GM19099 (cell line): ENCODE measurements around the gene TMEM178B.

Experiments
- POLR2A ChIP-seq: IDR thresholded peaks from 3 replicates; pipeline ENCODE4 v1.6.1; 2011; ENCODE audit warnings: low read depth; ENCODE audit not compliant: insufficient read length; ENCODE audit errors: extremely low read depth

TMEM178B gene

DNA sequence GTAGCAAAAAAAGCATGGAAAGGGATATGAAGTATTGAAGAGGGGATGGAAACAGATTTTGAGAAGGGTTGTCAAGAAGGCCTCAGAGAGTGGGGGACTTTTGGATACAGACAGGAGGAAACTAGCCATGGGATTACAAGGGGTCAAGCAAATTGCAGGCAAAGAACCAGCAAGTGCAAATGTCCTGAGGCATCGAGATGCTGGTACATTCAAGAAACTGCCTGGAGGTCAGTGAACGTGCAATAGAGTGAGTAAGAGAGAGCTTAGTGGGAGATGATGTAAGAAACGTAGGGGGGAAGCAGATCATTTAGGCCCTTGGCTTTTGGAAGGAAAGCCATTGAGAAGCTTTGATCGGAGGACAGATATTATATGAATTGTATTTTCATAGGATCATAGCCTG lies 250.0 kb downstream of the TMEM178B start:
- TF ChIP-seq POLR2A = no peak

DNA sequence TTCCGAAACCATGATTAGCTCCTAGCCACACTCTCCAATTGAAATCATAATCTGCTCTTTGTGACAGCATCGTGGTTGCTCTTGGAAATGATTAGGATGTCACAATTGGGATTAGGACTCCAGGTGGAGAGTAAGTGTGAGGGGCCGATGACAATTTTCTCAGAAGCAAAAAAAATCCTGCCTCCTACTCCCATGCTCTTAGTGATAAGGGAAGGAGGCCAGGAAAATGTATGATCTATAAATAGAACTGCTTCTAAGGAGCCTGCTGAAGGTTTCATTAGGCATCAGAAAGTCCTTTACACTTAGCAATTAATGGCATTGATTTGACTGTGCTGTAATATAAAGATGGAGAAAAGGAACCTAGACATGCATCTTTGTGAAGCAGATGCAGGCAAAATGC lies 251.0 kb downstream of the TMEM178B start:
- no peak for TF ChIP-seq POLR2A

DNA sequence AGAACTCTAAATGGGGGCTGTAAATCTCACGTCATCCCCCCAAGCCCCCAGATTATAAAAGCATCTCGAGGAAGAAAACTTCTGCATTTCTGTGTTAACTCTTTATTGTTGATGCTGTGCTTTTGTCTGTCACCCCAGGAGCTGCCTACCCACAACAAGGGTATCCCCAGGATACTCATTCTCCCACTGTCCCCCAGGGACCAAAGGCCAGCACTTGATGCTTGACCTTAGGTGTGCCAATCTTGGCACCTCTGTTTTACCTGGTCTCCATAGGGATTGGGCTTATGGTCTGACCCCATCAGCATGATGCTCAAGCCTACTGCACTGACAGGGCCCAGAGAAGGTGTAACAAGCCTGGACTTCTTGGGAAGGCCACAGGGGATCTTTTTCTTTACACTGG lies 251.4 kb downstream of the TMEM178B start:
- TF ChIP-seq POLR2A = no peak

DNA sequence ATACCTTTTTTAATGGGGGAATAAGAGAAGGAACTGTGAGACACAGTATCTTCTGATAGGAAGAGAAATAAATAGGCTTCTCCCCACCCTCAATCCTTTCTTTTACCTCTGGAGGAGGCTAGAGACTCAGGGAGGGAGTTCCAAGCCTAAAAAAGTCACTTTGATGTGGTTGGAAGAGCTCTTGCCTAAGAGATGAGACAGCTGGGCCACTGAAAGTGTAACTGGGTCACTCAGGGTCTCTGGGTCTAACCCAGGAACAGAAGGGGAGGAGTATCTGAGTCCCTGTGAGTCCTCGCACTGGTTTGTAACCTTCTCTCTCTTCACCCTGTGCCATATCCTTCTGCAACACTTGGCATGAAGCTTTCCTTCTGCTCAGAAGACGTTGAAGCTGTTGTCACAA lies 254.4 kb downstream of the TMEM178B start:
- TF ChIP-seq POLR2A = no peak

DNA sequence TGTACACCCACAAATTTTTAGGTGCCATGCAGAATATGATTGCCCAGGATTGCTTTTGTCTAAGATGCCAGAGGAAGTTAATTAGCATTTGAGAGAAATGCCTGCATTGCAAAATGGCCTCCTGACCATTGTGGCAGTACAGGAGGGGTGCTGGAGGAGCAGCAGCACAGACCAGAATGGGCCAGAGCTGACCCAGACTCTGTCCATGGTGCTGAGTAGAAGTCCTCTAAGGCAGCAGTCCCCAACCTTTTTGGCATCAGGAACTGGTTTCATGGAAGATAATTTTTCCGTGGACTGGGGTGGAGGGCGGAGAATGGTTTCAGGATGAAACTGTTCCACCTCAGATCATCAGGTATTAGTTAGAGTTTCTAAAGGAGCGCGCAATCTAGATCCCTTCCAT lies 259.6 kb downstream of the TMEM178B start:
- no peak for TF ChIP-seq POLR2A

DNA sequence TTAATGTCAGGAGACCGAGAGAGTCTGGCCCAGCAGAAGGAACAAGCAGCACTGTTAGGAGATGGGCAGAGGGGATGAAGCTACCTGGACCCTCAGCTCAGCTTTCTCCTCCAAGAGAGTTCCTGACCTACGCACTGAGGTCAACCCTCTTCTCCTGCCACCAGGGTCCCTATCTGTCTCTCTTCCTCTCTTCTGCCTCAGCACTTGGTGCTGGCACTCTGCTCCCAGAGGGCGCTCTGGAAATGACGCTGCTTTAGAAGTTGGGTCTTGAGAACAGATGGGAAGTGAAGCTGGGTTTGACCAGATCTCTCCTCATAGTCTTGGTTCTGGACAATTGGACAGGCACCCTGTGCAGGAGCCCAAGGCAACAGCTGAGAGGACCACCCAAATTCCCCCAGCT lies 261.3 kb downstream of the TMEM178B start:
- TF ChIP-seq POLR2A = no peak

DNA sequence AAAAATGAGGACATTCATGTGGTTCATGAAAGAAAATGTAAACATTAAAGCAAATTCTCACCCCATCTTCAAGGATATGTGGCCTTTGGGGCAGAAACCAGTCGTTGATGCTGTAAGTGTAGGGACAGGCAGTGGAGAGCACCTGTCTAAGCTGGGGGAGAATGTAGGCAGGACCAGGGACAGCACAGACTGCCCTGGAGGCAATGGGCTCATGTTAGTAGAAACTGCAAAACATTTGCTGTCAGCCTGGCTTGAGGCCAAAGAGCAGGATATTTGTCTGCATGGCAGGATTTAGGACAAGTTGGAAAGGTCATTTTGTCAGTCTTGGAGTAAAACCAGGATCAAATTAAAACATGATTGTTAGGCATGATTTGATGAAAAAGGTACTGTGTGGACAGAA lies 265.7 kb downstream of the TMEM178B start:
- no peak for TF ChIP-seq POLR2A

DNA sequence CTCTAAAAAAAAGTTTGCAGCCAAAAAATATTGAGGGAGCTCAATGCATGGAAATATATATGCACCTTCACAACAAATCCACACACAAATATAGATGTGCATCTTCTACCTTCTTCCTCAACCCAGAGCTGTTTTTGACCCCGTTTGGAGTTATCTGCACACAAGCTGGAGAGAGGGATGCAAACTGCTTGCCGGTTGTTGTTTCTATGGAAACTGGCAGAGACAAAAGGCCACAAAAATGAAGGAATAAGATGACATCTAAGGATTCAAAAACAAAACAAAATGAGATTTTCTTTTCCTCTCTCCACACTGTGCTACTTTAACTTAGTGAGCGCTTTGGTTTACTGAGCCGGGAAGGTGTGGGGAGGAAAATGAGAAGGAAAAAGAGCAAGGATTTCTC lies 267.1 kb downstream of the TMEM178B start:
- no peak for TF ChIP-seq POLR2A

DNA sequence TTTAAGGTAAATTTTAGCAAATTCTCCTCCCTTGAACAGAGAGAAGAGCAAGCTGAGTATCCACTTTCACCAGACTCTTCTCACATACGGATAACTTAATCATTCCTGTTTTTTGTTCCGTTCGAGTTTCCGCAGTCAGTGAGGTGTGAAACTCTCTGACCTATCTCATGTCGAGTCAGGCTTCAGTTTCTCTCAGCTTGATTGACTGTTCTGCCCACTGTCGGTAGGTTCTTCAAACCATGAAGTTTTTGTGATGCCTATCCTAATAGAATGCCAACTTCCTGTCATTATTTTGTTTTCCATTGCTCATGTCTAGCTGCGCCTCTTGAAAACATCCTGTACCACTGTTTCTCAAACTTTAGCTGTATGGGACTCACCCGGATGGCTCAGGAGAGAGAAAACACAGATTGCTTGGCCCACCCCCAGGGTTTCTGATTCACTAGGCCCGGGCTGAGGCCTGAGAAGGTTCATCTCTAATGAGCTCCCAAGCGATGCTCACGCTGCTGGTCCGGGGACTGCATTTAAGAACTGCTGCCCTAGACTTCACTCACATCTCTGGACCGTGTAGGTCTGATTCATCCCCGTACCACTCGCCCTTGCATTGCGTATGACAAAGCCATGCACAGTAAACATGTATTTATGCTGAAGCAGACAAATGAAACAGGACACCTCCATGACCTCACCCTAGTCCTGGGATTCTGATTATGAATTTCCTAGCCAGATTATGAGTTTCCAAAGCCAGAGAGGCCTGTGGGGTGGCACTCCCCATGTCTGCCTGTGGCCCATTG lies 269.0 kb downstream of the TMEM178B start:
- TF ChIP-seq POLR2A = no peak

DNA sequence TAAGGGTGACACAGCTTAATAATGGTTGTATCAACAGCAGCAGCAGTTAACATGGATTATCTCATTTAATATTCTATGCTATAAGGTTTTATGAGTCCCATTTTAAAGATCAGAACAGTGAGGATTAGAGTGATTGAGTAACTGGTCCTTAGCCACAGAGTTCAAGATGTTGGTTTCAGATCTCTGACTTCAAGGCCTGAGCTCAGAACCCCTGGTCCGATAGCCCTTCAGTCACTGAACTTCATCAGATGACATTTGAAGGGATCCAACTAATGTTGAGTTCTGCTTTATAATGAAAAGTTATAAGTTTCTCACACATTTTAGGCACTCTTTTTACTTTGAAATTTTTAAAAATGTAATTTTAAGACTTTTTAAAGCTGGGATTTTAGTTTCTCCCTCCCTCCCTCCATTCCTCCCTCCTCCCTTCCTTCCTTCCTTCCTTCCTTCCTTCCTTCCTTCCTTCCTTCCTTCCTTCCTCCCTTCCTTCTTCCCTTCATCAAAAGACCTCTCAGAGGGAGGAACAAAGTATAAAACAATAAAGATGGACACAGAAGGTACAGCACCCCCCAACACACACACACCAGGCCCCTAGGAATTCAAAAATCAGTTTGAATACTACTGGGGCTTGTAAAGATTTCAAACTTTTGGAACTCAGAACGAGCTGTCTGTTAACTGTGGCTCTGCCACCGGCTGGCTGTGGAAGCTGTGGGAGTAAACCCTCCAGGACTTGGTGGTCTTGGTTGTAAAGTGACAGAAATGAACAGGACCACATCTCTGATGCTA lies 270.5 kb downstream of the TMEM178B start:
- TF ChIP-seq POLR2A = no peak

DNA sequence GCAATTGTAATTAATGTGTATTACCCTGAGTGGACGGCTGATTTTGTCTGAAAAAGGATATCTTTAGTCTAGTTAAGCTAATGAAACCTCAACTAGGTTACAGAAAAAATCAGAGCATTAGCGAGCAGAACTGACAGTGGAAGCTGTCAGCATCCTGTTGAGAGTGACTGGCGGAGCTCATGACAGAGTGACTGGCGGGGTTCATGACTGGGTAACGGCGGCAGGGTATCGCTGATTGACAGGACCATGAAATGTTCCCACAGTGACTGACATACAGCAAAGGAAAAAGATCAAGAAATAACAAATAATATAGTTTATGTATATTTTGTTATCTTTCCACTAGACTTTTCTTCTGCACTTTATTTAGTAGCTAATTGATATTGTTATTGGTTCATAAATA lies 274.9 kb downstream of the TMEM178B start:
- no peak for TF ChIP-seq POLR2A

DNA sequence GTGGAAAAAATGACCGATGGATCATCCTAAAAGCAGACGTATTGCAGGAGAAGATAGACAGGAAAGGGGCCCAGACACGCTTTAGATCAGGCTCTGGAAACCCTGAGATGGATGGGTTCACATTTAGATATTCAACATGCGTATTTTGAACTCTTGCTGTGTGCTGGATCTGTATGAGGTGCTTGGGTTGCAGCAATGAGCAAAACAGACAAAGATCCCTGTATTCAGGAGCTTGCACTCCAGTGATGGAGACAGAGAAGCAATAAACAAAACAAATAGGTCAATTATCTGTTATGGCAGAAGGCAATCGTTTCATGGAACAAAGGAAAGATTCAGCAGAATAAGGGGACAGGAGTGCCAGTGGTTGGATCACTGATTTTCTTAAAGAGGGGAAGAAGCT lies 275.5 kb downstream of the TMEM178B start:
- TF ChIP-seq POLR2A = no peak

DNA sequence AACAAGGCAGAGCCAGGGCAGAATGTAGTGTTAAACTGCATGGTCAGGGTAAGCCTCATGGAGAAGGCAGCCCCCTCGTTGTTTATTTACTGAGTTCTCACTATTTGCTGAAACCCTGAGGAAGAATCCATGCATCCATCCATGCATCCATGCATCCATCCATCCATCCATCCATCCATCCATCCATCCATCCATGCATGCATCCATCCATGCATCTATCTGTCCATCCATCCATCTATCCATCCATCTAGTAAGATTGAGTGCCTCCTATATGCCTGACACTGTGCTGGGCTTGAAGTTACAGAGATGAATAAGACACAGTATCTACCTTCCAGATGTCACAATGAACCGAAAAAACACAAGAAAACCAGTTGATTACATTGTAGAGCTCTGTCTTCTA lies 275.9 kb downstream of the TMEM178B start:
- no peak for TF ChIP-seq POLR2A

DNA sequence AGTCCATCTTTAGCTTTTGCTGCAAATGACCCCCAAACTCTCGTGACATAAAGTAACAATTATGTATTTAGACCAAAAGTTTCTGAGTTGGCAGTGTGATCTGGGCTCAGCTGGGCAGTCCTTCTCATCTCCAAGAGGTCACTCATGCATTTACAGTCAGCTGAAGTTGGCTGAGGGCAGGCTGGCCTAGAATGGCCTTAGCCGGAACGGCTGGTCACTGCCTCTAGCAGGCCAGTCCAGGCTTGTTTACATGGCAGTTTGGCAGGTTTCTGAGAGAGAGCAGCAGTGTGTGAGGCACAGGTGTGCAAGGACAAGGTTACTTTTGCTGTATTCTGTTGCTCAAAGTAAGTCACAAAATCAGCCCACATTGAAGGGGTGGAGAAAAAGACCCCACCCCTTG lies 277.3 kb downstream of the TMEM178B start:
- no peak for TF ChIP-seq POLR2A

DNA sequence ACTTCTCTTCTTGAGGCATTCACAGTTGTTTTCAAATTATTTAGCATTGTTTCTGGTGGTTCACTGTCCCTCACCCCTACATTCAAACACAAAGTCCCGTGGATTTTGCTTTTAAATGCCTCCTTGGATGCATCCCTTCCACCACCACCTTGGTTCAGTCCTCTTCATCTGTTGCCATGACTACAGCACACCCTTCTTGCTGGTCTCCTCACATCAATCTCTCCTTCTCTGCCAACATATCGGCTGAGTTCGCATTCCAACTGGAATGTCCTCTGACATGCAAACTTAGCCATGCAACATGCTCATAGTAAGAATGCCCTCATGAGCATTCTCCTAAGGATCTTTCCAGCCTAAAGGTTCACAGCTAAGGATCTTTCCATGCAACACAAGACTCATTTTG lies 279.1 kb downstream of the TMEM178B start:
- no peak for TF ChIP-seq POLR2A

DNA sequence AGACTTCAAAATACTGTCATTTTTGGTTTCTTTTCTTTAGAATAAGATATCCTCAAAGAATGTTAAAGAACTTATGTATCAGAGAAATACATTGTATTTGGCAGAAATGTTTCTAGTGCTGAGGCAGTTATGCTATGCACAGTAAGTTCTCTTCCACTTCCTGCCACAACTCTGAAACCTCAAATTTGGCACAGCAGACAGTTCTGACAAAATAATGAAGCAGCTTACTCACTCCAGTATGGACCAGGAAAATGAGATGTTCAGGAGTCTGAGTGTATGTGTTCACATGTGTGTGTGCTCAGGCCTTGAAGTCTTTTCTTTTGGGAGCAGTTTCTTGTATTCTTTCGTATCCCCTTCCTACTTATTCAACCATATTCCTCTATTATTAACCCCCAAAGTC lies 280.4 kb downstream of the TMEM178B start:
- TF ChIP-seq POLR2A = no peak
